Caki2 (cell line): ENCODE results near the gene RAB37. TPM values are rescaled to one million over a fixed set of nuclear protein-coding genes. Genes with fewer than 3 reads are reported as not detected.

Experiments used
- DNase-seq: peaks from one replicate; pipeline ENCODE4 v3.0.0-alpha.2; 2015; ENCODE audit warnings: low read depth
- in situ Hi-C: cut with HindIII; loops from 2 replicates; pipeline ENCODE4 v1.10.0; 2016; ENCODE audit warnings: low sequenced_read_pairs, low pct_unique_long_range_greater_than_20kb, mixed read lengths
- total RNA-seq: library from RNA; depleted of rRNA; stranded (reverse); fragments of >200 nt; shearing (Covaris generic); gene quantifications from 2 replicates; pipeline ENCODE4 v1.2.3, GENCODE V29; 2014; ENCODE audit warnings: low replicate concordance

The RAB37 gene
- total RNA-seq, 1 experiment from 2014 or later: not detected

GRCh38 chr17:74755533-74755932 is 18.5 kb downstream of the RAB37 start:
- in situ Hi-C loops: no loop called here

GRCh38 chr17:74756891-74757290 is 19.8 kb downstream of the RAB37 start:
- in situ Hi-C loops: no loop called here
- no peak for DNase-seq

More at GRCh38 chr17:74755533-74755932, 18.5 kb downstream of the RAB37 start:
- DNase-seq: no peak

- in situ Hi-C loops: no loop called here
Measured at GRCh38 chr17:74757502-74757901, 20.4 kb downstream of the RAB37 start.

GRCh38 chr17:74757931-74758847 is 21.1 kb downstream of the RAB37 start:
- in situ Hi-C loops: no loop called here

More at GRCh38 chr17:74757502-74757901, 20.4 kb downstream of the RAB37 start:
- no peak for DNase-seq

GRCh38 chr17:74758848-74759168 is 21.8 kb downstream of the RAB37 start:
- in situ Hi-C loops: no loop called here
- no peak for DNase-seq

More at GRCh38 chr17:74757931-74758847, 21.1 kb downstream of the RAB37 start:
- DNase-seq: no peak

GRCh38 chr17:74759243-74759801 is 22.3 kb downstream of the RAB37 start:
- DNase-seq: no peak
- in situ Hi-C loops: no loop called here

GRCh38 chr17:74759941-74760340 is 22.9 kb downstream of the RAB37 start:
- no peak for DNase-seq
- in situ Hi-C loops: no loop called here

GRCh38 chr17:74760404-74761105 is 23.5 kb downstream of the RAB37 start:
- DNase-seq: no peak
- in situ Hi-C loops: no loop called here

- in situ Hi-C loops: no loop called here
- no peak for DNase-seq
Measured at GRCh38 chr17:74761419-74761818, 24.4 kb downstream of the RAB37 start.

GRCh38 chr17:74761931-74762330 is 24.9 kb downstream of the RAB37 start:
- in situ Hi-C loops: no loop called here
- DNase-seq: no peak

GRCh38 chr17:74763565-74764387 is 26.7 kb downstream of the RAB37 start:
- in situ Hi-C loops: no loop called here
- DNase-seq: no peak

GRCh38 chr17:74764751-74765286 is 27.8 kb downstream of the RAB37 start:
- in situ Hi-C loops: no loop called here
- no peak for DNase-seq

- DNase-seq: no peak
- in situ Hi-C loops: no loop called here
Measured at GRCh38 chr17:74766413-74766812, 29.4 kb downstream of the RAB37 start.

GRCh38 chr17:74767111-74767516 is 30.1 kb downstream of the RAB37 start:
- no peak for DNase-seq
- in situ Hi-C loops: no loop called here

- DNase-seq: no peak
- in situ Hi-C loops: no loop called here
Measured at GRCh38 chr17:74768069-74768762, 31.2 kb downstream of the RAB37 start.

GRCh38 chr17:74768763-74769114 is 31.7 kb downstream of the RAB37 start:
- DNase-seq: no peak
- in situ Hi-C loops: no loop called here

GRCh38 chr17:74769266-74769855 is 32.3 kb downstream of the RAB37 start:
- no peak for DNase-seq
- in situ Hi-C loops: no loop called here
